ENCODE data around the gene SUGT1.

SUGT1 gene

DNA sequence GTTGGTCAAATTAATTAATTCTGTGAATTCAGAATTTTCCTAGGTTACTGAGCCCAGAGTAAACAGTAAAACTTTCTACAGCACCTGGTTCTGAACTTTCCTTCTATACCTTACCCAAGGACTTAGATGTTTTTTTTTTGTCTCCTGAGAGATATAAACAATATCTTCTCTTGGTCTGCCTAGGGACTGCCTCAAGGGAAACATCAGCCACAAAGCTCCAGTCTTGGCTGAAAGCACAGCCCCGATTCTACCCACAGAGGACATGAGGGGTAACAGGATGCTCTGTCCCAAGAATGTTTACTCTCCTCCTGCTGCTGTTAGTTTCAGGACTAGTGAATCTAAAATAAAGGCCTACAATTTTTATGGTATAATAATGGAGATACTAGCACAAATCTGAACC is 72.7 kb downstream of the SUGT1 start:
- H3K9ac ChIP-seq (ENCODE audit: low read length), result no peak overlapping the region
- no peaks in the 10 kb centered on the region for H3K27me3 ChIP-seq (ENCODE audit: low read length)
- no peaks in the 10 kb centered on the region for H3F3A ChIP-seq (ENCODE audit: insufficient read depth)
- H4K20me1 ChIP-seq (ENCODE audit: low read depth, low read length), result no peaks in the 10 kb centered on the region
- no peaks in the 10 kb centered on the region for H3K9me2 ChIP-seq (replicated peaks; ENCODE audit: insufficient read depth, low read length)
- no peak overlapping the region for H3K4me3 ChIP-seq (ENCODE audit: insufficient read depth, low read length, poor library complexity, severe bottlenecking)
- H2AFZ ChIP-seq (ENCODE audit: low read depth, low read length, severe bottlenecking), result no peak overlapping the region
- H3K27ac ChIP-seq (ENCODE audit: low read depth, low read length), result no peak overlapping the region
- no peak for TF ChIP-seq EZH2phosphoT487 (conservative IDR thresholded peaks at IDR 0.05; ENCODE audit: low read length)
- TF ChIP-seq, protein P1, sequence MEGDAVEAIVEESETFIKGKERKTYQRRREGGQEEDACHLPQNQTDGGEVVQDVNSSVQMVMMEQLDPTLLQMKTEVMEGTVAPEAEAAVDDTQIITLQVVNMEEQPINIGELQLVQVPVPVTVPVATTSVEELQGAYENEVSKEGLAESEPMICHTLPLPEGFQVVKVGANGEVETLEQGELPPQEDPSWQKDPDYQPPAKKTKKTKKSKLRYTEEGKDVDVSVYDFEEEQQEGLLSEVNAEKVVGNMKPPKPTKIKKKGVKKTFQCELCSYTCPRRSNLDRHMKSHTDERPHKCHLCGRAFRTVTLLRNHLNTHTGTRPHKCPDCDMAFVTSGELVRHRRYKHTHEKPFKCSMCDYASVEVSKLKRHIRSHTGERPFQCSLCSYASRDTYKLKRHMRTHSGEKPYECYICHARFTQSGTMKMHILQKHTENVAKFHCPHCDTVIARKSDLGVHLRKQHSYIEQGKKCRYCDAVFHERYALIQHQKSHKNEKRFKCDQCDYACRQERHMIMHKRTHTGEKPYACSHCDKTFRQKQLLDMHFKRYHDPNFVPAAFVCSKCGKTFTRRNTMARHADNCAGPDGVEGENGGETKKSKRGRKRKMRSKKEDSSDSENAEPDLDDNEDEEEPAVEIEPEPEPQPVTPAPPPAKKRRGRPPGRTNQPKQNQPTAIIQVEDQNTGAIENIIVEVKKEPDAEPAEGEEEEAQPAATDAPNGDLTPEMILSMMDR (IDR thresholded peaks at IDR 0.05; ENCODE audit: insufficient read depth, low read length, poor library complexity, severe bottlenecking), result no peak
- no peak overlapping the region for H3K4me2 ChIP-seq (ENCODE audit: low read depth, low read length, poor library complexity, severe bottlenecking)
- no peaks in the 10 kb centered on the region for H3K36me3 ChIP-seq (ENCODE audit: low read length)
- no peaks in the 10 kb centered on the region for H3K9me3 ChIP-seq (ENCODE audit: insufficient read depth, low read length)
- H3K79me2 ChIP-seq (ENCODE audit: insufficient read depth, low read length), result no peaks in the 10 kb centered on the region

DNA sequence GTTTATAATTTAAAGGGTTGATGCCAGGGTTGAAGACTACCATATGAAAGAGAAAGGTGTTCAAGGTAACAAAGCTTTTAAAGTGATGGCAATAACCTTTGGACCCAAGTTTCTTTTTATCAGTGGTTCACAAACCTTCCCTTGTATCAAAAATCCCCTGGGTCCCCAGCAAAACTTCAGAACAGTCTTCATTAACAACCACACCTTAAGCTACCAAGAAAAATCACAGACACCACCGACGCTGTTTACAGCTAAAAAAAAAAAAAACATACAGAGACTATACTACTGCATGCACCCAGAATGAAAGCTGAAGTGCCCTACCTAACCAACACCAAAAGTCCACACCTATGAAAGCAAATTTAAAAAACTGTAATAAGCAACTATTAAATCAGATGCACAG is 73.6 kb downstream of the SUGT1 start:
- no peaks in the 10 kb centered on the region for H3K79me2 ChIP-seq (ENCODE audit: insufficient read depth, low read length)
- no peak overlapping the region for H3K9ac ChIP-seq (ENCODE audit: low read length)
- no peak overlapping the region for H3K27ac ChIP-seq (ENCODE audit: low read depth, low read length)
- no peak overlapping the region for H3K4me3 ChIP-seq (ENCODE audit: insufficient read depth, low read length, poor library complexity, severe bottlenecking)
- no peaks in the 10 kb centered on the region for H3K9me3 ChIP-seq (ENCODE audit: insufficient read depth, low read length)
- H4K20me1 ChIP-seq (ENCODE audit: low read depth, low read length), result no peaks in the 10 kb centered on the region
- H3K4me2 ChIP-seq (ENCODE audit: low read depth, low read length, poor library complexity, severe bottlenecking), result no peak overlapping the region
- H3K27me3 ChIP-seq (ENCODE audit: low read length), result no peaks in the 10 kb centered on the region
- no peaks in the 10 kb centered on the region for H3K9me2 ChIP-seq (replicated peaks; ENCODE audit: insufficient read depth, low read length)
- no peaks in the 10 kb centered on the region for H3F3A ChIP-seq (ENCODE audit: insufficient read depth)
- no peak overlapping the region for H2AFZ ChIP-seq (ENCODE audit: low read depth, low read length, severe bottlenecking)
- no peaks in the 10 kb centered on the region for H3K36me3 ChIP-seq (ENCODE audit: low read length)
- TF ChIP-seq, protein P1 (IDR thresholded peaks at IDR 0.05; ENCODE audit: insufficient read depth, low read length, poor library complexity, severe bottlenecking), result no peak
- TF ChIP-seq EZH2phosphoT487 (conservative IDR thresholded peaks at IDR 0.05; ENCODE audit: low read length), result no peak

DNA sequence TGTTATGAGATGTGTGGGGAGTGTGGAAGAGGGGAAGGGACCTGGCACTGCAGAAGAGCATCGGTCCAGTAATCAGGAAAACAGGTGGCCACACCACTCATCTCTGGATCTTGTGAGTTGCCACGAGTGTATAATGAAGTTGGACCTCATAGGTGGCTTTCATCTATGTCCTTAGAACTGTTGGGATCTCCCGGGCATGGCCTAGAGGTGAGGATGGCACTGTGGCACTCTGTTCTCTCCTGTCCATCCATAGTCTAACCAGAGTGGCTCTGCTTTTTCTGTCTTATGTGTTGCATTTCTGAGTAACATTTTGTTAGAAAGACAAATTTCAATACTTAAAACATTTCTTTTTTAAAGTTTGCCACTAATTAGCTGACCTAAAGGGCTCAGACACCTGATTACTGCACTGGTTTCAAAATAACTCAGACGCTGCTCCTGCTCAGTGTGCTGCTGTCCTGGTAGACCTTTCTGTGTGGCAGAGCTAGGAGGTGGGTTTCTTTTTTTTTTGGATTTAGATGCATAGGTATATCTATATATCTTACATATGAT is 81.5 kb downstream of the SUGT1 start:
- Histone ChIP-seq H3K79me2 (ENCODE audit: insufficient read depth, low read length) (no peaks in the 10 kb centered on the region), H3K27ac (ENCODE audit: low read depth, low read length) (no peak overlapping the region), H3K36me3 (ENCODE audit: low read length) (no peaks in the 10 kb centered on the region), H3K9ac (ENCODE audit: low read length) (no peak overlapping the region), H3K27me3 (ENCODE audit: low read length) (no peaks in the 10 kb centered on the region), H3K4me2 (ENCODE audit: low read depth, low read length, poor library complexity, severe bottlenecking) (no peak overlapping the region), H3K9me2 (replicated peaks; ENCODE audit: insufficient read depth, low read length) (no peaks in the 10 kb centered on the region), H3K4me3 (ENCODE audit: insufficient read depth, low read length, poor library complexity, severe bottlenecking) (no peak overlapping the region), H4K20me1 (ENCODE audit: low read depth, low read length) (no peaks in the 10 kb centered on the region), H3F3A (ENCODE audit: insufficient read depth) (no peaks in the 10 kb centered on the region), H2AFZ (ENCODE audit: low read depth, low read length, severe bottlenecking) (no peak overlapping the region), H3K9me3 (ENCODE audit: insufficient read depth, low read length) (no peaks in the 10 kb centered on the region)
- TF ChIP-seq, protein P1 (IDR thresholded peaks at IDR 0.05; ENCODE audit: insufficient read depth, low read length, poor library complexity, severe bottlenecking), result no peak
- TF ChIP-seq EZH2phosphoT487 (conservative IDR thresholded peaks at IDR 0.05; ENCODE audit: low read length), result no peak
